Trophoblast cell (in vitro differentiated cells and primary cell): ENCODE data around the gene IRS1.

Experiments
- DNase-seq, 2 donors: peaks; one replicate each; pipeline ENCODE4 v3.0.0-alpha.2; 2016
- H2AFZ ChIP-seq: 2 replicates; pipeline ENCODE4 v1.6.1; 2013; ENCODE audit warnings: low read length, moderate library complexity, mild to moderate bottlenecking; ENCODE audit not compliant: insufficient read depth, poor library complexity
- H2AK5ac ChIP-seq: 2 replicates; pipeline ENCODE4 v1.6.1; 2013; ENCODE audit warnings: mild to moderate bottlenecking, low read length
- H2BK120ac ChIP-seq: 2 replicates; pipeline ENCODE4 v1.6.1; 2013; ENCODE audit warnings: low read length, mild to moderate bottlenecking, moderate library complexity; ENCODE audit not compliant: insufficient read depth, poor library complexity
- H2BK12ac ChIP-seq: 2 replicates; pipeline ENCODE4 v1.6.1; 2013; ENCODE audit warnings: mild to moderate bottlenecking, low read length, moderate library complexity
- H2BK5ac ChIP-seq: 2 replicates; pipeline ENCODE4 v1.6.1; 2013; ENCODE audit warnings: low read length, low read depth, moderate library complexity, mild to moderate bottlenecking; ENCODE audit not compliant: poor library complexity
- H3K14ac ChIP-seq: 2 replicates; pipeline ENCODE4 v1.6.1; 2013; ENCODE audit warnings: mild to moderate bottlenecking, low read length
- H3K18ac ChIP-seq: 2 replicates; pipeline ENCODE4 v1.6.1; 2013; ENCODE audit warnings: mild to moderate bottlenecking, low read length
- H3K23ac ChIP-seq: 2 replicates; pipeline ENCODE4 v1.6.1; 2013; ENCODE audit warnings: low read length
- H3K27ac ChIP-seq: 2 replicates; pipeline ENCODE4 v1.5.1; 2013; ENCODE audit warnings: low read depth, mild to moderate bottlenecking, inconsistent platforms, low read length, moderate library complexity
- H3K27me3 ChIP-seq: 2 replicates; pipeline ENCODE4 v1.6.1; 2013; ENCODE audit warnings: inconsistent platforms, mild to moderate bottlenecking, low read length, moderate library complexity; ENCODE audit not compliant: insufficient read depth
- H3K36me3 ChIP-seq, 2 experiments: 1 replicate in 1 of 2; 2 replicates in 1 of 2; pipeline ENCODE4 v1.6.1; 2013; ENCODE audit warnings: low read length in 2 of 2, mild to moderate bottlenecking in 2 of 2, moderate library complexity in 1 of 2; ENCODE audit not compliant: insufficient read depth in 2 of 2, control insufficient read depth in 1 of 2
- H3K4ac ChIP-seq: 2 replicates; pipeline ENCODE4 v1.6.1; 2013; ENCODE audit warnings: low read depth, mild to moderate bottlenecking, low read length, moderate library complexity
- H3K4me1 ChIP-seq, 2 experiments: 1 replicate in 1 of 2; 2 replicates in 1 of 2; pipeline ENCODE4 v1.6.1; 2013; ENCODE audit warnings: low read length in 2 of 2, mild to moderate bottlenecking in 2 of 2, moderate library complexity in 1 of 2; ENCODE audit not compliant: insufficient read depth in 2 of 2, control insufficient read depth in 1 of 2
- H3K4me2 ChIP-seq: 2 replicates; pipeline ENCODE4 v1.6.1; 2013; ENCODE audit warnings: inconsistent platforms, mild to moderate bottlenecking, low read length, moderate library complexity
- H3K4me3 ChIP-seq: 2 replicates; pipeline ENCODE4 v1.5.1; 2013; ENCODE audit warnings: mild to moderate bottlenecking, low read depth, low read length, inconsistent platforms
- H3K79me1 ChIP-seq: one replicate; pipeline ENCODE4 v1.6.1; 2013; ENCODE audit warnings: low read length
- H3K79me2 ChIP-seq: 2 replicates; pipeline ENCODE4 v1.6.1; 2013; ENCODE audit warnings: low read length, mild to moderate bottlenecking; ENCODE audit not compliant: control insufficient read depth, insufficient read depth, poor library complexity
- H3K9ac ChIP-seq: 2 replicates; pipeline ENCODE4 v1.6.1; 2013; ENCODE audit warnings: mild to moderate bottlenecking, low read length
- H3K9me3 ChIP-seq: 2 replicates; pipeline ENCODE4 v1.6.1; 2013; ENCODE audit warnings: low read depth, mild to moderate bottlenecking, control low read depth, inconsistent platforms, low read length; ENCODE audit not compliant: insufficient read depth
- H4K12ac ChIP-seq: 2 replicates; pipeline ENCODE4 v1.6.1; 2013; ENCODE audit warnings: low read depth, mild to moderate bottlenecking, low read length, moderate library complexity
- H4K8ac ChIP-seq: 2 replicates; pipeline ENCODE4 v1.6.1; 2013; ENCODE audit warnings: low read depth, mild to moderate bottlenecking, low read length, moderate library complexity
- H4K91ac ChIP-seq: one replicate; pipeline ENCODE4 v1.6.1; 2013; ENCODE audit warnings: low read depth, mild to moderate bottlenecking, low read length, moderate library complexity
- WGBS: extraction: QIAGEN DNeasy Blood & Tissue Kit; methylation state at CpG from one replicate; pipeline ENCODE4 v1.1.7; 2013; ENCODE audit warnings: missing lambda C conversion rate; ENCODE audit not compliant: insufficient read length, insufficient coverage; ENCODE audit errors: extremely low coverage; 5-methylcytosine and 5-hydroxymethylcytosine counted together

IRS1 gene

GRCh38 chr2:226767056-226767813 is 32.4 kb downstream of the IRS1 start:
- H3K23ac ChIP-seq = no peak overlapping the region
- no peak overlapping the region for H2BK120ac ChIP-seq
- H3K9ac ChIP-seq = no peak overlapping the region
- H3K4me3 ChIP-seq = no peak overlapping the region
- no peak overlapping the region for H4K12ac ChIP-seq
- DNase-seq = no peak
- peaks cover 6 to 10% of the 10 kb centered on the region in 2 experiments for H3K36me3 ChIP-seq
- H2AFZ ChIP-seq = no peak overlapping the region
- H2AK5ac ChIP-seq = no peak overlapping the region
- no peak overlapping the region for H4K91ac ChIP-seq
- no peaks in the 10 kb centered on the region for H3K27me3 ChIP-seq
- H3K27ac ChIP-seq = no peak overlapping the region
- no peak overlapping the region for H3K18ac ChIP-seq
- H3K4me2 ChIP-seq = no peak overlapping the region
- no CpG with 5 or more reads among the region's 5 CpGs for whole genome bisulfite sequencing
- H2BK5ac ChIP-seq = no peak overlapping the region
- H3K4ac ChIP-seq = no peak overlapping the region
- peaks cover 6% of the 10 kb centered on the region for H3K79me1 ChIP-seq
- no peak overlapping the region for H2BK12ac ChIP-seq
- H3K4me1 ChIP-seq = peaks cover 2 to 11% of the 10 kb centered on the region in 2 experiments
- H3K14ac ChIP-seq = no peak overlapping the region
- no peaks in the 10 kb centered on the region for H3K9me3 ChIP-seq
- no peak overlapping the region for H4K8ac ChIP-seq
- H3K79me2 ChIP-seq = peaks cover 5% of the 10 kb centered on the region

GRCh38 chr2:226766352-226767055 is 33.1 kb downstream of the IRS1 start:
- Histone ChIP-seq H3K18ac (no peak overlapping the region), H3K14ac (no peak overlapping the region), H2BK5ac (no peak overlapping the region), H3K27ac (no peak overlapping the region), H2AFZ (no peak overlapping the region), H3K4ac (no peak overlapping the region), H3K79me2 (peaks cover 5% of the 10 kb centered on the region), H3K23ac (no peak overlapping the region), H2BK120ac (no peak overlapping the region), H3K4me1 (peaks cover 2 to 11% of the 10 kb centered on the region in 2 experiments), H4K12ac (no peak overlapping the region), H3K4me2 (no peak overlapping the region), H3K9ac (no peak overlapping the region), H2AK5ac (no peak overlapping the region), H3K27me3 (no peaks in the 10 kb centered on the region), H3K4me3 (no peak overlapping the region), H3K36me3 (peaks cover 6 to 10% of the 10 kb centered on the region in 2 experiments), H3K79me1 (peaks cover 6% of the 10 kb centered on the region), H4K8ac (no peak overlapping the region), H4K91ac (no peak overlapping the region), H3K9me3 (no peaks in the 10 kb centered on the region), H2BK12ac (no peak overlapping the region)
- no peak for DNase-seq
- WGBS = no CpG with 5 or more reads among the region's 5 CpGs

GRCh38 chr2:226763320-226763719 is 36.3 kb downstream of the IRS1 start:
- Histone ChIP-seq H3K27me3 (no peaks in the 10 kb centered on the region), H2AK5ac (no peak overlapping the region), H3K4me2 (no peak overlapping the region), H3K4me3 (no peak overlapping the region), H2BK5ac (no peak overlapping the region), H4K8ac (no peak overlapping the region), H3K79me1 (peaks cover 6% of the 10 kb centered on the region), H3K23ac (no peak overlapping the region), H3K18ac (no peak overlapping the region), H3K4me1 (peaks cover 6 to 16% of the 10 kb centered on the region in 2 experiments), H3K79me2 (peaks cover 7% of the 10 kb centered on the region), H2BK12ac (no peak overlapping the region), H3K36me3 (peaks cover 6% of the 10 kb centered on the region in 2 experiments), H4K91ac (no peak overlapping the region), H3K4ac (no peak overlapping the region), H2AFZ (no peak overlapping the region), H3K9ac (no peak overlapping the region), H3K9me3 (no peaks in the 10 kb centered on the region), H3K27ac (peak overlapping the region; percentile 45), H3K14ac (no peak overlapping the region), H2BK120ac (no peak overlapping the region), H4K12ac (no peak overlapping the region)
- DNase-seq = peak; percentile 7 to 69
- WGBS = no CpG with 5 or more reads among the region's 3 CpGs

GRCh38 chr2:226761195-226761583 is 38.4 kb downstream of the IRS1 start:
- no peak overlapping the region for H4K91ac ChIP-seq
- no peak overlapping the region for H2BK120ac ChIP-seq
- no peak overlapping the region for H2AK5ac ChIP-seq
- no peak overlapping the region for H3K4me3 ChIP-seq
- DNase-seq = no peak
- no CpG with 5 or more reads among the region's 2 CpGs for WGBS
- no peaks in the 10 kb centered on the region for H3K27me3 ChIP-seq
- H3K4me1 ChIP-seq = peaks cover 6 to 9% of the 10 kb centered on the region in 2 experiments
- no peak overlapping the region for H3K9ac ChIP-seq
- H3K4ac ChIP-seq = no peak overlapping the region
- peaks cover 6% of the 10 kb centered on the region for H3K79me2 ChIP-seq
- no peak overlapping the region for H4K8ac ChIP-seq
- peaks cover 4 to 6% of the 10 kb centered on the region in 2 experiments for H3K36me3 ChIP-seq
- no peak overlapping the region for H2AFZ ChIP-seq
- no peaks in the 10 kb centered on the region for H3K9me3 ChIP-seq
- no peak overlapping the region for H3K23ac ChIP-seq
- peaks cover 4% of the 10 kb centered on the region for H3K79me1 ChIP-seq
- H2BK5ac ChIP-seq = no peak overlapping the region
- no peak overlapping the region for H3K14ac ChIP-seq
- no peak overlapping the region for H3K18ac ChIP-seq
- no peak overlapping the region for H4K12ac ChIP-seq
- H2BK12ac ChIP-seq = no peak overlapping the region
- H3K27ac ChIP-seq = no peak overlapping the region
- no peak overlapping the region for H3K4me2 ChIP-seq
